Breast epithelium (tissue), 4 donors: ENCODE results near the gene KLHDC4. TPM values are rescaled to one million over a fixed set of nuclear protein-coding genes. Genes with fewer than 3 reads are reported as not detected.

ENCODE experiments used
- DNase-seq, 2 donors: peaks; one replicate each; pipeline ENCODE4 v3.0.0-alpha.2; 2019; ENCODE audit warnings: low spot score in 2 of 2
- H3K27ac ChIP-seq, 2 donors: fragments of 200-600 bp; sonication (generic) in 1 of 2; one replicate each; pipeline ENCODE4 v1.5.1; 2016 to 2019; ENCODE audit warnings: mild to moderate bottlenecking in 1 of 2
- H3K27me3 ChIP-seq, 2 donors: fragments of 200-600 bp; sonication (generic) in 1 of 2; one replicate each; pipeline versions ENCODE4 v1.5.1 to v1.6.0; 2017 to 2019; ENCODE audit warnings: control low read depth in 1 of 2, mild to moderate bottlenecking in 1 of 2
- H3K36me3 ChIP-seq: fragments of 200-600 bp; one replicate; pipeline ENCODE4 v1.5.1; 2019
- H3K4me1 ChIP-seq, 2 donors: fragments of 200-600 bp; sonication (generic); one replicate each; pipeline ENCODE4 v1.5.1; 2016 to 2019; ENCODE audit warnings: control low read depth in 1 of 2
- H3K4me3 ChIP-seq, 3 donors: fragments of 200-600 bp; sonication (generic); 1 replicate in 2 of 3; 2 replicates in 1 of 3; pipeline ENCODE4 v1.5.1; 2016 to 2019; ENCODE audit warnings: mild to moderate bottlenecking in 3 of 3, moderate library complexity in 2 of 3
- H3K9me3 ChIP-seq, 2 donors: fragments of 200-600 bp; sonication (generic) in 1 of 2; one replicate each; pipeline ENCODE4 v1.5.1; 2016 to 2019; ENCODE audit warnings: control low read depth in 1 of 2
- CTCF ChIP-seq, 3 donors: fragments of 450-650 bp; IDR thresholded peaks; one replicate each; pipeline ENCODE4 v1.5.1; 2016 to 2017; ENCODE audit warnings: antibody characterized with exemption in 3 of 3, mild to moderate bottlenecking in 3 of 3, moderate library complexity in 3 of 3
- POLR2A ChIP-seq: fragments of 450-650 bp; IDR thresholded peaks from one replicate; pipeline ENCODE4 v1.6.1; 2016; ENCODE audit warnings: antibody characterized with exemption, mild to moderate bottlenecking, moderate library complexity
- POLR2AphosphoS5 ChIP-seq, 3 donors: sonication (generic); formaldehyde crosslinking; IDR thresholded peaks; one replicate each; pipeline ENCODE4 v1.6.1; 2017; ENCODE audit warnings: antibody characterized with exemption in 3 of 3
- intact Hi-C: fragments of 100-400 bp; cut with DNase I; formaldehyde crosslinking; loops from one replicate; pipeline ENCODE4 v1.15.1; 2023; ENCODE audit warnings: low total_unique reads
- total RNA-seq, 3 donors: library from RNA; depleted of rRNA; stranded (reverse); fragments of >200 nt; gene quantifications; one replicate each; pipeline ENCODE4 v1.1.0, GENCODE V29; 2016

Gene KLHDC4
- total RNA-seq, 3 donors from 2014 or later = 25.9 to 35.6 (median 32.4) TPM

GRCh38 chr16:87740441-87740840, 25.3 kb downstream of the KLHDC4 start:
- H3K9me3 ChIP-seq = no peaks in the 10 kb centered on the region
- H3K4me1 ChIP-seq = no peaks in the 10 kb centered on the region
- H3K4me3 ChIP-seq = no peak overlapping the region
- H3K27me3 ChIP-seq = no peaks in the 10 kb centered on the region
- TF ChIP-seq POLR2AphosphoS5 (IDR thresholded peaks at IDR 0.05) (no peak), CTCF (IDR thresholded peaks at IDR 0.05) (no peak), POLR2A (no peak)
- intact Hi-C loops = loop anchor here (2.0 kb wide), 1 partner anchor 50 kb away; no protein-coding TSS in a partner anchor
- H3K36me3 ChIP-seq = no peaks in the 10 kb centered on the region
- DNase-seq = no peak
- H3K27ac ChIP-seq = no peak overlapping the region

- intact Hi-C loops = loop anchor here (2.0 kb wide), 1 partner anchor 49 kb away; no protein-coding TSS in a partner anchor
- TF ChIP-seq CTCF (IDR thresholded peaks at IDR 0.05) = no peak
- TF ChIP-seq POLR2A = no peak
- no peak for TF ChIP-seq POLR2AphosphoS5 (IDR thresholded peaks at IDR 0.05)
- Histone ChIP-seq H3K4me1 (no peaks in the 10 kb centered on the region), H3K36me3 (no peaks in the 10 kb centered on the region), H3K27me3 (no peaks in the 10 kb centered on the region), H3K9me3 (no peaks in the 10 kb centered on the region), H3K27ac (no peak overlapping the region), H3K4me3 (no peak overlapping the region)
- DNase-seq = no peak
Observed at GRCh38 chr16:87739801-87740200, 26.0 kb downstream of the KLHDC4 start.

- intact Hi-C loops = no loop called here
- Histone ChIP-seq H3K9me3 (no peaks in the 10 kb centered on the region), H3K4me3 (no peak overlapping the region), H3K4me1 (no peaks in the 10 kb centered on the region), H3K27me3 (no peaks in the 10 kb centered on the region), H3K27ac (no peak overlapping the region), H3K36me3 (no peaks in the 10 kb centered on the region)
- no peak for DNase-seq
- TF ChIP-seq POLR2AphosphoS5 (IDR thresholded peaks at IDR 0.05) (no peak), POLR2A (no peak), CTCF (IDR thresholded peaks at IDR 0.05) (no peak)
Observed at GRCh38 chr16:87736008-87736382, 29.8 kb downstream of the KLHDC4 start.

GRCh38 chr16:87735270-87736007, 30.3 kb downstream of the KLHDC4 start:
- intact Hi-C loops = no loop called here
- Histone ChIP-seq H3K27me3 (no peaks in the 10 kb centered on the region), H3K27ac (no peak overlapping the region), H3K9me3 (no peaks in the 10 kb centered on the region), H3K36me3 (no peaks in the 10 kb centered on the region), H3K4me1 (no peaks in the 10 kb centered on the region), H3K4me3 (no peak overlapping the region)
- no peak for DNase-seq
- TF ChIP-seq POLR2A (no peak), POLR2AphosphoS5 (IDR thresholded peaks at IDR 0.05) (no peak), CTCF (IDR thresholded peaks at IDR 0.05) (no peak)

- no peak for DNase-seq
- Histone ChIP-seq H3K27ac (no peak overlapping the region), H3K27me3 (no peaks in the 10 kb centered on the region), H3K4me3 (no peak overlapping the region), H3K36me3 (no peaks in the 10 kb centered on the region), H3K4me1 (no peaks in the 10 kb centered on the region), H3K9me3 (no peaks in the 10 kb centered on the region)
- intact Hi-C loops = no loop called here
- no peak for TF ChIP-seq POLR2AphosphoS5 (IDR thresholded peaks at IDR 0.05)
- TF ChIP-seq POLR2A = no peak
- no peak for TF ChIP-seq CTCF (IDR thresholded peaks at IDR 0.05)
Observed at GRCh38 chr16:87734644-87735043, 31.1 kb downstream of the KLHDC4 start.
